Measurements from ENCODE around the gene LIN52. TPM values are rescaled to one million over a fixed set of nuclear protein-coding genes. Genes with fewer than 3 reads are reported as not detected.

LIN52 gene
- total RNA-seq, 1 experiment from 2014 or later = 6.7 TPM

DNA sequence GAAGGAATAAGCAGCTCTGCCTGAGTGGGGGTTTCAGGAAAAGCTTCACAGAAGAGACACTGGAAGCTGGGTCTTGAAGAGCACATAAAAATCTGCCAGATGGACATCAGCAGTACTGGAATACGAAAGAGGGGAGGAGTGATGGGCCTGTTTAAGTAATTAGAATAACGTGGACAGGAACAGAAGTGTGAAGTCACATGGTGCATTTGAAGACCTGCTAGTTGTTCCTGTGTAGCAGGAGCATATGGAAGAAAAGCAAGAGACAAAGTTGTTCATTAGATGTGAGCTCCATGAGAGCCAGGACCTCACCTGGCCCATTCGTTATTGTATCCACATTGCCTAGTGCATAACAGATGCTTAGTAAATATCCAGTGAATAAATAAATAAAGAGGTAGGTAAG is 85.2 kb downstream of the LIN52 start:
- BruUV-seq (replicated peaks) = no TSS peak

DNA sequence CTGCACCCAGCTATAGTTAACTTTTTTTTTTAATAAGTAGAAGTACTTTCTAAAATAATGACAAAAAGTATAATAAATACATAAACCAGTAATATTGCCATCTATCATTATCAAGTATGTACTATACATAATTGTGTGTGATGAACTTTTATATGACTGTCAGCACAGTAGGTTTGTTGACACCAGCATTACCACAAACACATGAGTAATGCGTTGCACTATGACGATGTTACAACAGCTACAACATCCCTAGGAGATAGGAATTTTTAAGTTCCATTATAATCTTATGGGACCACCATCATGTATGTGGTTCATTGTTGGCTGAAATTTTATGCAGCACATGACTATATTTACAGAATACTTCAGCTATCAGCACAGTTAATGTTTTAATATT is 91.6 kb downstream of the LIN52 start:
- Histone ChIP-seq H3K27ac (ENCODE audit: low read length) (no peak overlapping the region), H3K36me3 (ENCODE audit: control insufficient read depth, insufficient read depth, low read length) (no peaks in the 10 kb centered on the region), H3K4me1 (ENCODE audit: control insufficient read depth, insufficient read depth, low read length) (no peaks in the 10 kb centered on the region), H3K4me3 (ENCODE audit: low read depth in 2 of 2, low read length in 2 of 2) (no peak overlapping the region), H3K9me3 (ENCODE audit: control insufficient read depth, insufficient read depth, low read depth, low read length) (no peaks in the 10 kb centered on the region), H3K27me3 (ENCODE audit: control insufficient read depth, insufficient read depth, low read length) (no peaks in the 10 kb centered on the region)
- no TSS peak for BruUV-seq (replicated peaks)
- in situ Hi-C loops (cut with HindIII; ENCODE audit: low pct_unique_long_range_greater_than_20kb, low sequenced_read_pairs) = no loop called here
- intact Hi-C loops (cut with micrococcal nuclease; ENCODE audit: unreplicated experiment) = no loop called here
- ATAC-seq = no peak
- CTCF ChIA-PET = no interaction called here
- no peak for DNase-seq (ENCODE audit: low read depth, low spot score)
- TF ChIP-seq POLR2AphosphoS5 (IDR thresholded peaks at IDR 0.05; ENCODE audit: low read depth, low read length) = no peak
- TF ChIP-seq TCF7L2 (IDR thresholded peaks at IDR 0.05; ENCODE audit: low read depth, low read length) = no peak
- TF ChIP-seq, protein P1, sequence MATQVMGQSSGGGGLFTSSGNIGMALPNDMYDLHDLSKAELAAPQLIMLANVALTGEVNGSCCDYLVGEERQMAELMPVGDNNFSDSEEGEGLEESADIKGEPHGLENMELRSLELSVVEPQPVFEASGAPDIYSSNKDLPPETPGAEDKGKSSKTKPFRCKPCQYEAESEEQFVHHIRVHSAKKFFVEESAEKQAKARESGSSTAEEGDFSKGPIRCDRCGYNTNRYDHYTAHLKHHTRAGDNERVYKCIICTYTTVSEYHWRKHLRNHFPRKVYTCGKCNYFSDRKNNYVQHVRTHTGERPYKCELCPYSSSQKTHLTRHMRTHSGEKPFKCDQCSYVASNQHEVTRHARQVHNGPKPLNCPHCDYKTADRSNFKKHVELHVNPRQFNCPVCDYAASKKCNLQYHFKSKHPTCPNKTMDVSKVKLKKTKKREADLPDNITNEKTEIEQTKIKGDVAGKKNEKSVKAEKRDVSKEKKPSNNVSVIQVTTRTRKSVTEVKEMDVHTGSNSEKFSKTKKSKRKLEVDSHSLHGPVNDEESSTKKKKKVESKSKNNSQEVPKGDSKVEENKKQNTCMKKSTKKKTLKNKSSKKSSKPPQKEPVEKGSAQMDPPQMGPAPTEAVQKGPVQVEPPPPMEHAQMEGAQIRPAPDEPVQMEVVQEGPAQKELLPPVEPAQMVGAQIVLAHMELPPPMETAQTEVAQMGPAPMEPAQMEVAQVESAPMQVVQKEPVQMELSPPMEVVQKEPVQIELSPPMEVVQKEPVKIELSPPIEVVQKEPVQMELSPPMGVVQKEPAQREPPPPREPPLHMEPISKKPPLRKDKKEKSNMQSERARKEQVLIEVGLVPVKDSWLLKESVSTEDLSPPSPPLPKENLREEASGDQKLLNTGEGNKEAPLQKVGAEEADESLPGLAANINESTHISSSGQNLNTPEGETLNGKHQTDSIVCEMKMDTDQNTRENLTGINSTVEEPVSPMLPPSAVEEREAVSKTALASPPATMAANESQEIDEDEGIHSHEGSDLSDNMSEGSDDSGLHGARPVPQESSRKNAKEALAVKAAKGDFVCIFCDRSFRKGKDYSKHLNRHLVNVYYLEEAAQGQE (IDR thresholded peaks at IDR 0.05; ENCODE audit: insufficient read depth in 1 of 2, low read depth in 2 of 2, low read length in 1 of 2) = no peak
- TF ChIP-seq SIN3A (IDR thresholded peaks at IDR 0.05; ENCODE audit: borderline replicate concordance, insufficient read depth, low read depth, low read length) = no peak
- no peak for TF ChIP-seq CTCF (IDR thresholded peaks at IDR 0.05)
- POLR2A ChIA-PET = no interaction called here

More for the DNA sequence above, 85.2 kb downstream of the LIN52 start:
- no peak overlapping the region for H3K4me3 ChIP-seq (ENCODE audit: low read depth in 2 of 2, low read length in 2 of 2)
- ATAC-seq (no peak), DNase-seq (ENCODE audit: low read depth, low spot score) (no peak)
- in situ Hi-C loops (cut with HindIII; ENCODE audit: low pct_unique_long_range_greater_than_20kb, low sequenced_read_pairs) (no loop called here), intact Hi-C loops (cut with micrococcal nuclease; ENCODE audit: unreplicated experiment) (no loop called here)
- POLR2A ChIA-PET = no interaction called here
- H3K9me3 ChIP-seq (ENCODE audit: control insufficient read depth, insufficient read depth, low read depth, low read length) = no peaks in the 10 kb centered on the region
- H3K27me3 ChIP-seq (ENCODE audit: control insufficient read depth, insufficient read depth, low read length) = no peaks in the 10 kb centered on the region
- no peak for TF ChIP-seq CTCF (IDR thresholded peaks at IDR 0.05)
- no peak for TF ChIP-seq SIN3A (IDR thresholded peaks at IDR 0.05; ENCODE audit: borderline replicate concordance, insufficient read depth, low read depth, low read length)
- H3K4me1 ChIP-seq (ENCODE audit: control insufficient read depth, insufficient read depth, low read length) = no peaks in the 10 kb centered on the region
- no peaks in the 10 kb centered on the region for H3K36me3 ChIP-seq (ENCODE audit: control insufficient read depth, insufficient read depth, low read length)
- CTCF ChIA-PET = no interaction called here
- H3K27ac ChIP-seq (ENCODE audit: low read length) = no peak overlapping the region

All from Panc1 (cell line).